Anterior cingulate cortex (tissue), 58 donors: Measurements from ENCODE around the gene PDE7B.
A peak's percentile ranks its signal among the peaks of the same experiment; 100 is the strongest.

ENCODE experiments used
- DNase-seq, 58 donors: peaks; one replicate each; lab custom pipeline; 2025; lab: John Stamatoyannopoulos, UW

The PDE7B gene

DNA sequence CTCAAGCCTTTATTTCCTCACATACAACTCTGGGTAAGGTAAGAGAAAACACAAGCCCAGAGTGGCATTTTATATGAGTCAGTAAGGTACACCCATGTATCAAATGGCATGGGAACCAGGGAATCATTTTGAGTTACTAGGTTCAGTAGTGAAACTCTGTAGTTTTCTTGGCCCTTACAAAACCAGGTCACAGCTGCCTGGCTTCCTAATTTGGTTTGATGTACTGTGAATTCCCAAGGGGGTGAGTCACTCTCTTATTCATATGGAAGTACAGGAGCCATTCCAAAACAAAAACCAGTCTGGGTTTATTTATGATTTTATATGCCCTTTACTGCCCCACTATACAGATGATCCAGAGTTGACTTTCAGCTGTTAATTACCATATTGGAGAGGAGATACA lies 70.7 kb downstream of the PDE7B start:
- peak in 1 of 58 donors; percentile 9 for DNase-seq

DNA sequence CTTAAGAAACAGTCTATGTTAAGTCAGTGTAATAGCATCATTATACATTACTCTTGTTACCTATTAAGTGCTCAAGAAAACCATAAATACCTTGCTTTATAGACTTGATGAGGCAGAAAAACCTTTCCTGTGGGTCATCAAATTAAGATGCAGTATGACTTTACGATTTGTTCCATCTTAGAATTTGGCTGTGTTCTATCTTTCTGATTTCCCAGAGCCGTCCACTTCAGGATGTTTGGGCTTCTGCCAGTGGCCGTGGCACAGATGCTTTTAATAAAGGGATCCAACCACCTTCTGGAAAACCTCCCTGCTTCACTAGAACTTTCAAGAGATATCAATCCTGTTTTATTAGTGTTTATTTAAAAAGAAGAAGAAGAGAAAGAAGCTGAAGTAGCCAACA lies 71.2 kb downstream of the PDE7B start:
- DNase-seq, result no peak

DNA sequence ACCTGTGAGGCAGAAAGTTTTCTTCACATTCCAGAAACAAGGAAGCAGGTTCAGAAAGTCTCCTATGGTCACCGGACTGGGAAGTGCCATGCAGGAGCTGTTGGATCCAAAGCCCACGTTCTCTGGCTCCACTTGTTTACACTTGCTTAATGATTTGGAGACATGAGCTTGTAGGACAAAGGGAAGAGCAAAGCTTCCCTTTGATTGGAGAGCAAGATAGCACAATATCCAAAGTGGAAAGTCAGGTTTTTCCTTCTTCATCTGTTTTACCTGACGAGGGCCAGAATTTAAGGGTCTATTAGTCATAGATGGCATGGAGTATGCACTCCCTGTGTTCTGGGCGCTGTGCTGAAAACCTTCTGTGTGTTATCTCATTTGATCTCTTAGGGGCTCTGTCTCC lies 81.2 kb downstream of the PDE7B start:
- no peak for DNase-seq

- peak in 17 of 58 donors; percentile 4 to 53 (median 24) for DNase-seq
These were observed 84.6 kb downstream of the PDE7B start for GRCh38 chr6:135935941-135936601.

GRCh38 chr6:135936606-135937005 lies 85.1 kb downstream of the PDE7B start:
- DNase-seq, result no peak

- DNase-seq, result no peak
These were observed 85.6 kb downstream of the PDE7B start for GRCh38 chr6:135937106-135937505.

DNA sequence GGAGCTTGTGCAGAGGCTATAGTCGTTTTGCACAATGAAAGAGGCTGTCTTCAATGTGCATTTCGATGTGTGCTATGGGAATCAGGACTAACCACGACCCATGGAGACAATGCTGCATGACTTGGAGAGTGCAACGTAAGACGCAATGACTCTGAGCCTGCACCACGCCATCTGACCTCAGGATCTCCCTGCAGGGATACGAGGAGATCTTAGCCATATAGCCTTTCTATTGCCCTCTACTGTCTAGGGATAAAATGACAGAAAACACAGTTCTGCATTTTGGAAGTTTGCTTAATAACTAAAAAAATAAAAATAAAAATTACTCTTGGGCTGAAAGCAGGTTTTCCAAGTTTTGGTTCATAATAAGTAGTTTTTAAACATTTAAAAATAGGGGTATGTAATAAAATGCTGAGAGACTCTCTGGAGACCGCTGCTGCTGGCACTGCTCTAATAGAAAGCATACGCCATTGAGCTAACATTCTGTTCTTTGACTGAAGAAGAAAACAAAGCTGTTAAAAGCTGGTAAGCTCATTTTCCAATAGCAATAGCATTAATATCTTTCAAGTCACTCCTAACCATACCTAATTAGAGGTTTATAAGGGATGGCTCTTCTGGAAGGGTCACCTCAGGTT lies 87.2 kb downstream of the PDE7B start:
- peak in 1 of 58 donors; percentile 27 for DNase-seq

DNA sequence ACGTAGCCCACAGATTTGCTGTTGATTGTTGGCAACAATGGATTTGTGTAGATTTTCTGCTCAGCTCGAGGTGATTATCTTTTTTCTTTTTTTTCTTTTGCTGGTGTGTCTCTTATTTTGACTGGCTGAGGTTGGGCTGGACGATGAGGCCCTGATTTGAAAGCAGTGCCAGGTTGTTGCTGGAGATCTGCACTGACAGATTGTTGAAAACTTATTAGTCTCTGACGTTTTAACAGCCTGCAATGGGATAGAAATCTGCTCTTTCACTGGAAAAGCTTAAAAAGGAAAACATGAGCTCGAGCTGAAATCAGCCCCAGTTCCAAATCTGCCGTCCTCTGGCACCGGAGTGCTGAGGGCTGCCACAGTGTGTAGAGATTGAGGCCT lies 87.7 kb downstream of the PDE7B start:
- peak in 6 of 58 donors; percentile 4 to 27 (median 20) for DNase-seq

DNA sequence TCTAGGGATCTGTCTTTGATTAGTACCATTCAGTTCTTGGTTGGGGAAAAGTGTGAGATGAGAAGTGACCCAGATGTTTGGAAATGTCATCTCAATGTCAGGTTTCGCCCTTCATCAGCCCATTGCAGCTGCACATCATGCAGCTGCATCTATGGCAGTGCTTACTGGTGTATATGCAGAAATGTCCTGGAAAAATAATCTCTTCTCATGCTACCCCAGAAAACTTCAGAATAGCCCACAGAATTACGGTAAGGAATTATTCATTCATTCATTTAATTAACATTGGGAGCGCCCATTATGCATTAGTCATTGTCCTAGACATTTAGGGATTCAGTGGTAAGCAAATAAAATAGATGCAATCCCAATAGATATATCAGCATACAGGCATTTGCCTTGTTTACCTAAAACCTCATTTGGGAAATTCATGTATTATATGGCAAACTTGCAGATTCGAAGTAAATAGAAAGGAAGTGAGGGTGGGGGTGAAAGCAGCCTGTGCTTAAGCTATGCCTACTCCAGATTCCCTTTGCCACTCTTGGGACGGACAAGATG lies 89.2 kb downstream of the PDE7B start:
- no peak for DNase-seq

- DNase-seq, result no peak
These were observed 89.9 kb downstream of the PDE7B start for GRCh38 chr6:135941275-135942025.

- peak in 5 of 58 donors; percentile 8 to 37 (median 18) for DNase-seq
These were observed 92.6 kb downstream of the PDE7B start for GRCh38 chr6:135944120-135944519.

- no peak for DNase-seq
These were observed 95.2 kb downstream of the PDE7B start for GRCh38 chr6:135946674-135947073.

GRCh38 chr6:135950669-135951068 lies 99.2 kb downstream of the PDE7B start:
- no peak for DNase-seq

DNA sequence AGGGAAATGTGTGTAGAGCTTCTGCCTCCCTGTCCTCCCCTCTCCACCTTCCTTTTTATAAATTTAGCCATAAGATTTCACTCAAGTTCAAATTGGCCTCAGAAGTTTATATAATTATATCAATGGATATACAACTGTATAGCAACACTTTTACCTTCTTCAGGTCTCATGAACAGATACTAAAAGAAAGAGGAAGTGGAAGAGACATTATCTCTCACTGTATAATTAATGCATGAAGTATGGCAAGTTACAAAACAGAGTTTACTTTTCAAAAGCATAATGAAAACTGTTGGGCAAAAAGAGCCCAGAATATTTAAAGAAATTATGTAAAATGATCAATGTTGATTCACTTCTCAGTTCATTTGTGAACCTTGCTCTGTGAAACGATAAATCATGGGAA lies 99.7 kb downstream of the PDE7B start:
- no peak for DNase-seq

DNA sequence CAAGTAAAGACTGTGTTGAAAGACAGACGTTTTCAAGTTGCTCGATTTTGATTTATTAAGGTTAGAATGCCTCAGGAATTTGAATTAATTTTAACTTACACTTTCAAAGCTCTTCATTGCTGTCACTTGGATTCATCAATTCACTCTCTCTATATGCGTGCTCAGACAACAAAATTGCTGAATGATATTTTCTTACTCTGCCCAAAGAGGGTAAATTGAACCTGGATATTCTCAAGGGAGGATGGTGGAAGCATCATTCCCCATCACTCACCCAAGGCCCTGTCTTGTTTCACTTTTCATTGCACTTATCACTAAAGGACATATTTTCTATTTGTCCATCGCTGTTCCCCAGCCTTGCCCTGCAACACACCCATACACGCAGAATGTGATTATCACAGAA lies 102.3 kb downstream of the PDE7B start:
- DNase-seq, result no peak

GRCh38 chr6:135955099-135955498 lies 103.6 kb downstream of the PDE7B start:
- no peak for DNase-seq

DNA sequence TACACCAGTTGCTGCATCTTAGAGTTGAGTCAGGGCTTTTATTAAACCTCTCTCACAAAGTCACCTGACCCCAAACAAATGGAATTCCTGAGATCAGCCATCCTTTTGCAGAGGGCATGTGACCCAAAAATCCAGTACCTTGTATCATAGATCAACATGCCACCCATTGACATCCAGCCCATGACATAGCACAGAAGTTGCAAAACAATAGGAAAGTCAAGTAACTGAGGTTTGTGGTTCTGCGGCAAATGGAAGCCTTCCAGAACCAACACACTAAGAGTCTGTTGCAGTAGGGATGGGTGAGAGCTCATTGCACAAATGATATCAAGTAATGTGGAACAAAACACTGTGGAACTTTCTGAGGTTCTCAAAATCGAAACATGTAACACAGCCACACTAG lies 111.2 kb downstream of the PDE7B start:
- no peak for DNase-seq

DNA sequence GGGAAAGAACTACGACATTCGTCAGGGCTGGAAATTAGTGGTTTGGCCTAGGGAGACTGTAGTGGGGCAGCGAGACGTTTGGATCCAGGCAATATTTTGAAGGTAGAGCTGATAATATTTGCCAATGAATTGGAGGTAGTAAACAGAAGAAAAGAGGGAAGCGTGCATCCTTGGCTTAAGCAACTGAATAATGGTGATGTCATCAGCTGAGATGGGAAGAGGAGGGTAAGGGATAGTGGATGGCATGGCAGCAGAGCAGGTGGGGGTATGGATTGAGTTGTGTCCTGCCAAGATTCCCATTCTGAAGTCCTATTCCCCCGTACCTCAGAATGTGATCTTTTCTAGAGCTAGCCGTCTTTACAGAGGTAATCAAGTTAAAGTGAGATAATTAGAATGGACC lies 119.2 kb downstream of the PDE7B start:
- DNase-seq, result no peak

GRCh38 chr6:135971351-135971750 lies 119.8 kb downstream of the PDE7B start:
- no peak for DNase-seq

GRCh38 chr6:135972150-135972549 lies 120.6 kb downstream of the PDE7B start:
- no peak for DNase-seq

GRCh38 chr6:135972586-135972985 lies 121.1 kb downstream of the PDE7B start:
- DNase-seq, result no peak
